GM19372 (cell line): ENCODE data around the gene OASL.
A peak's percentile ranks its signal among the peaks of the same experiment; 100 is the strongest.
"Not testable (repeated sequence)": the region's sequence is repeated elsewhere in the genome, so short reads cannot be mapped to it uniquely, and the experiment has no call there.

ENCODE experiments used
- ATAC-seq: cut with Tn5 transposase; IDR thresholded peaks from one replicate; pipeline ENCODE4 v1.9.1; 2021; ENCODE audit warnings: mild to moderate bottlenecking, low read depth, moderate library complexity; ENCODE audit not compliant: unreplicated experiment

The OASL gene

GRCh38 chr12:121060149-121061001, 21.3 kb upstream of the OASL start:
- peak; percentile 74 for ATAC-seq

GRCh38 chr12:121059031-121059898, 20.2 kb upstream of the OASL start:
- no peak for ATAC-seq

GRCh38 chr12:121057794-121058193, 18.7 kb upstream of the OASL start:
- ATAC-seq: no peak

GRCh38 chr12:121053706-121054105, 14.7 kb upstream of the OASL start:
- no peak for ATAC-seq

- ATAC-seq: no peak
Measured at GRCh38 chr12:121050725-121051124, 11.7 kb upstream of the OASL start.

GRCh38 chr12:121048442-121048841, 9.4 kb upstream of the OASL start:
- no peak for ATAC-seq

GRCh38 chr12:121047400-121047799, 8.4 kb upstream of the OASL start:
- ATAC-seq: not testable (repeated sequence)

- no peak for ATAC-seq
Measured at GRCh38 chr12:121043067-121043466, 4.0 kb upstream of the OASL start.

GRCh38 chr12:121036810-121037326, 2.2 kb downstream of the OASL start:
- no peak for ATAC-seq

- ATAC-seq: no peak
Measured at GRCh38 chr12:121034616-121035305, 4.3 kb downstream of the OASL start.

GRCh38 chr12:121033625-121034349, 5.3 kb downstream of the OASL start:
- ATAC-seq: no peak

- ATAC-seq: no peak
Measured at GRCh38 chr12:121030576-121031212, 8.4 kb downstream of the OASL start.

- ATAC-seq: no peak
Measured at GRCh38 chr12:121026274-121027045, 12.6 kb downstream of the OASL start.

- no peak for ATAC-seq
Measured at GRCh38 chr12:121025442-121026226, 13.4 kb downstream of the OASL start.

- no peak for ATAC-seq
Measured at GRCh38 chr12:121023799-121024198, 15.2 kb downstream of the OASL start.

- no peak for ATAC-seq
Measured at GRCh38 chr12:121022713-121023112, 16.3 kb downstream of the OASL start.

- no peak for ATAC-seq
Measured at GRCh38 chr12:121021754-121022153, 17.3 kb downstream of the OASL start.
